ENCODE data around the gene NQO1.

NQO1 gene

DNA sequence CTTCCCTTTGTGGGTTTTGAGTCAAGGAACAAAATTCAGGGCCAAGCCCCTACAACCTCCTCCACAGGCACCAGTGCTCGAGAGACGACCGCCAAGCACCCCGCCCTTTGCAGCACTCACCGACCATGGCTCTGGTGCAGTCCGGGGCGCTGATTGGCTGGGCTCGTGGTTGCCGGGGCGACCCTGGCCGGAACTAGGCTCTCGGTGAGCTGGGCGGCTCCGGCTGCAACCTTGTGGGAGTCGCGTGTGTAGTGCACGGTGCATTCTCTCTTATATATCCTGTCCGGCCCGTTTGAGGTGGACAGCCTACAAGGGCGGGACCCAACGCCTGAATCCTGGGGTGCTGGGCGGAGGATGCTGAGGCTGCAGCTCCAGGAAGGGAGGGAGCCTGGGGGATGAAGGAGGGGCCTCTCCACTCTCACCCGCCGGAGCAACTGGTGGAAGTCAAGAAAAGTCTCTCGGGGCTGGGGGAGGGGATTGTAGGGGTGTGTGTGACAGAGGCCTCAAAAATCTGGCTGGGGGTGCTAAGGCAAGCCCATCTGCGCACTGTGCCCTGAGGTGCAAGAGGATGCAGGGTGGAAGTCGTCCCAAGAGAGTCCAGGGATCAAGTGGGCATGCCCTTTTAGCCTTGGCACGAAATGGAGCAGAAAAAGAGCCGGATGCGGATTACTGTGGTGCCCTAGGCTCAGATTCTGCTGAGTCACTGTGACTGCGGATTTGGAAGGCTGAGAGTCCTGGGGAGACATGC, at the start of gene NQO1:
Gene NQO1 (minus strand): TSS at position 248 of the 748 bp plus-strand sequence. CDS start 121 bp downstream, at position 127.
- TF ChIP-seq ZFX (IDR thresholded peaks at IDR 0.05) (no peak), CTCF (conservative IDR thresholded peaks at IDR 0.05) (no peak)
- peak within 1 kb of the TSS; percentile 96 for H3K27ac ChIP-seq

GRCh38 chr16:69775563-69775962, 49.2 kb upstream of the NQO1 start:
- TF ChIP-seq CTCF (conservative IDR thresholded peaks at IDR 0.05) (no peak), ZFX (IDR thresholded peaks at IDR 0.05) (no peak)

GRCh38 chr16:69773260-69773947, 47.0 kb upstream of the NQO1 start:
- no peak for TF ChIP-seq ZFX (IDR thresholded peaks at IDR 0.05)
- no peak for TF ChIP-seq CTCF (conservative IDR thresholded peaks at IDR 0.05)
- no peak overlapping the region for H3K27ac ChIP-seq

More at GRCh38 chr16:69775563-69775962, 49.2 kb upstream of the NQO1 start:
- H3K27ac ChIP-seq = no peak overlapping the region

DNA sequence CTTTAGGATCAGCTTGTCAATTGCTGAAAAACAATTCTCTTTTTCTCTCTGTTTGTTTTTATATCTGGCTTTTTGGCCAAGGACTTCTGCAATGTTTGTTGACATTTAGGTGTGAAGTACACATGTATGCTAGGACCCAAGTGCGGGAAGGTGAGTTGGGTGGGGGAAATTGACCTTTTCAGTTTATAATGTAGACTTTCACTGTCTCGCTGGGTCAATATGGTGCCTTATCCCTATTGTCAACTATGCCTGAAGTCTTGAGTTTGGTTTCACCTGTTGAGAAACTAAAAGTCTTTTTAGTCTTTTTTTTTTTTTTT, 45.2 kb upstream of the NQO1 start:
- H3K27ac ChIP-seq = no peak overlapping the region
- TF ChIP-seq ZFX (IDR thresholded peaks at IDR 0.05) (no peak), CTCF (conservative IDR thresholded peaks at IDR 0.05) (no peak)

DNA sequence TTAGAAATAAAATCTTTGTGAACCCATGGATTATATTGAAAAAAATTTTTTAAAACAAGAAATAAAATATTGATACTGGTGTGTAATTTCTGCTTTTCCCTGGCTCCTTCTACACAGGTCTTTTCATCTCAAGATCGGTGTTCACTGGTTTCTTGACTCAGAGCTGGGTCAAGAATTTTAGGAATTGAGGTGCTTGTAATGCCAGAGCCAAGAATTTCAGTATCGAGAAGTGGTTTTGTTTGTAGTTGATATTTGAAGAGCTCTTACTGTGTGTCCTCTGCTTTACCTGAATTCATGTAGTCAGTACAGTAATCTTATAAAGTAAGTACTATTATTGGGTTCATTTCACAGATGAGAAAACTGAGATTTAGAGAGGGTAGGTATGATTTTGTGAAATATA, 43.0 kb upstream of the NQO1 start:
- H3K27ac ChIP-seq = no peak overlapping the region
- no peak for TF ChIP-seq ZFX (IDR thresholded peaks at IDR 0.05)
- TF ChIP-seq CTCF (conservative IDR thresholded peaks at IDR 0.05) = no peak

DNA sequence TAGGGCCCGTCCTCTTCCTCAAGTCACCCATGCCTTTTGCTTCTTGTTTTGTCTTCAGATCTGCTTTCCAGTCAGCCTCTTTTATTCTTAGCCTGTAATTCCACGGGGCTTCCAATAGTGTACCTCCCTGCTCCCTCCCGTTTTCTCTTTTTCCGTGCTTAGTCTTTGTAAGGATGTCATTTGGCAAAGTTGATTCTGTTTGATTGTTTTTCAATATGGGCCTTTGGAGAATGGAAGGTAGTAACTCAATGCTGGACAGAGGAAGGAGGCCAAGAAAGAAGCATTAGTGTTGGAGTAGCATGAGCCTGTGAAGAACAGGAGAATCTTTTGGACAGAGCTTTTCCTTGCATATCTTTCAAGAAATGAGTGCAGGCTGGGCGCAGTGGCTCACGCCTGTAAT, 42.3 kb upstream of the NQO1 start:
- no peak overlapping the region for H3K27ac ChIP-seq
- TF ChIP-seq ZFX (IDR thresholded peaks at IDR 0.05) (no peak), CTCF (conservative IDR thresholded peaks at IDR 0.05) (no peak)

DNA sequence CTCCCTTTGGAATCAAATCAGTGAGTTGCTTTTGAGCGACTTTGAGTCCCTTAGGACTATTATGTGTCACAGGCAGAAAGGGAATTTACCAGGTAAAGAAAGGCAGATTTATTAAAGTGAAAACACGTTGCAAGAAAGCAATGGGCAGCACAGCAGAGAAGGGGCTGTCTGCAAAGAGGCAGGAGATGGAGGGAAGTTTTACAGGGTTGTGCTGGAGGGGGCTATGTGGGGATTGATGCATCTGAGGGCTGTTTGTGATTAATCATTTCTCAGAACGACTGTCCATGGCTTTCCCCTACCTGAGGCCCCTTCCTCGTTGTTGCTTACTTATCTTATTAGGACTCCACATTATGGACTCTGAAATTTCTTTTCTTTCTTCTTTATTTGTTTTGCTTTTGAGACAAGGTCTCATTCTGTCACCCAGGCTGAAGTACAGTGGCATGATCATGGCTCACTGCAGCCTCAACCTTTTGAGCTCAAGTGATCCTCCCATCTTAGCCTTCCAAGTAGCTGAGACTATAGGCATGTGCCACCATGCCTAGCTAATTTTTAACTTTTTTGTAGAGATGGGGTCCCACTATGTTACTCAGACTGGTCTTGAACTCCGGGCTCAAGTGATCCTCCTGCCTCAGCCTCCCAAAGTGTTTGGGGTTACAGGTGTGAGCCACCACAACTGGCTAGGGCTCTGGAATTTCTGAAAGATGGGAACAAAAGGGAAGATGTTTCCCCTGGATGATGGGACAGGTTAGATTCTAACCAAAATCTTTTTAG, 41.3 kb upstream of the NQO1 start:
- no peak overlapping the region for H3K27ac ChIP-seq
- no peak for TF ChIP-seq ZFX (IDR thresholded peaks at IDR 0.05)
- TF ChIP-seq CTCF (conservative IDR thresholded peaks at IDR 0.05) = no peak

Measured in C4-2B (cell line).